Gastrocnemius medialis (tissue), 4 donors: Measurements from ENCODE around the gene CFI.

Experiments
- CTCF ChIP-seq, 5 experiments: fragments of 450-650 bp in 3 of 5; fragments of 200-600 bp in 2 of 5; sonication (generic) in 2 of 5; IDR thresholded peaks in 4 of 5; conservative IDR thresholded peaks in 1 of 5; 1 replicate in 4 of 5; 2 replicates in 1 of 5; pipeline ENCODE4 v1.5.1; 2016 to 2019; ENCODE audit warnings: antibody characterized with exemption in 5 of 5, mild to moderate bottlenecking in 3 of 5, moderate library complexity in 3 of 5
- POLR2A ChIP-seq, 2 donors: fragments of 450-650 bp; IDR thresholded peaks; one replicate each; pipeline ENCODE4 v1.6.1; 2017; ENCODE audit warnings: antibody characterized with exemption in 2 of 2, mild to moderate bottlenecking in 2 of 2, moderate library complexity in 2 of 2

GRCh38 chr4:109836985-109837384, 35.2 kb upstream of the CFI start:
- no peak for TF ChIP-seq CTCF (IDR thresholded peaks at IDR 0.05 in 4 of 5, conservative IDR thresholded peaks at IDR 0.05 in 1 of 5)
- TF ChIP-seq POLR2A (IDR thresholded peaks at IDR 0.05), result no peak
